Subcutaneous adipose tissue (tissue), 4 donors: ENCODE results near the gene PKP2. TPM values are rescaled to one million over a fixed set of nuclear protein-coding genes. Genes with fewer than 3 reads are reported as not detected.

ENCODE experiments used
- CTCF ChIP-seq: fragments of 450-650 bp; IDR thresholded peaks from one replicate; pipeline ENCODE4 v1.5.1; 2016; ENCODE audit warnings: low read depth, mild to moderate bottlenecking, control low read depth, antibody characterized with exemption, moderate library complexity
- total RNA-seq, 4 donors: library from RNA; depleted of rRNA; stranded (reverse); fragments of >200 nt; gene quantifications; one replicate each; pipeline ENCODE4 v1.1.0, GENCODE V29; 2016

The PKP2 gene
- 10 to 100 TPM; 21.7 to 75.2 (median 39.7) TPM for total RNA-seq

- no peak for TF ChIP-seq CTCF
These were observed at the start of gene PKP2 for GRCh38 chr12:32896432-32897280. Gene PKP2 (minus strand): TSS chr12:32896777. CDS start chr12:32896731, 46 bp downstream.

- no peak for TF ChIP-seq CTCF
These were observed 47.6 kb upstream of the PKP2 start for GRCh38 chr12:32944195-32944594.

- no peak for TF ChIP-seq CTCF
These were observed 43.2 kb upstream of the PKP2 start for GRCh38 chr12:32939801-32940200.

- TF ChIP-seq CTCF, result no peak
These were observed 30.4 kb upstream of the PKP2 start for GRCh38 chr12:32926963-32927362.

- TF ChIP-seq CTCF, result no peak
These were observed 29.8 kb upstream of the PKP2 start for GRCh38 chr12:32926356-32926755.

GRCh38 chr12:32922546-32923297, 26.1 kb upstream of the PKP2 start:
- no peak for TF ChIP-seq CTCF

- no peak for TF ChIP-seq CTCF
These were observed 24.8 kb upstream of the PKP2 start for GRCh38 chr12:32921397-32921796.
